Caco-2 (cell line): ENCODE results near the gene AMBRA1. TPM values are rescaled to one million over a fixed set of nuclear protein-coding genes. Genes with fewer than 3 reads are reported as not detected.

ENCODE experiments used
- BruUV-seq: library from RNA; stranded (reverse); fragments of 400-500 nt; replicated peaks from 2 replicates; lab custom pipeline; 2021; lab: Mats Ljungman, UMichigan
- CTCF ChIA-PET: fragments of 300-600 bp; sonication (Branson Sonifier 250); formaldehyde crosslinking; loops from one replicate; lab custom pipeline; 2022; ENCODE audit warnings: antibody characterized with exemption; lab: Charles Lee
- POLR2A ChIA-PET: fragments of 300-600 bp; sonication (Branson Sonifier 250); formaldehyde crosslinking; loops from one replicate; lab custom pipeline; 2022; ENCODE audit warnings: antibody characterized with exemption; lab: Charles Lee
- DNase-seq, 2 experiments: peaks; one replicate each; pipeline versions ENCODE4 v3.0.0 to v3.0.0-alpha.2; 2020 to 2022
- H3K27me3 ChIP-seq: replicated peaks from 2 replicates; pipeline ENCODE4 v1.6.0; 2011; ENCODE audit warnings: low read length; ENCODE audit not compliant: control insufficient read depth, insufficient read depth
- H3K36me3 ChIP-seq: 2 replicates; pipeline ENCODE4 v1.5.1; 2011; ENCODE audit warnings: low read length; ENCODE audit not compliant: control insufficient read depth, insufficient read depth
- H3K4me1 ChIP-seq: fragments of 250-450 bp; sonication (Bioruptor Pico); 2 replicates; pipeline ENCODE4 v1.5.1; 2020; ENCODE audit warnings: mild to moderate bottlenecking
- H3K4me3 ChIP-seq: 2 replicates; pipeline ENCODE4 v1.5.1; 2011; ENCODE audit warnings: low read depth, mild to moderate bottlenecking, control low read depth, low read length
- H3K9me3 ChIP-seq: fragments of 250-450 bp; sonication (Bioruptor Pico); 2 replicates; pipeline ENCODE4 v1.5.1; 2020; ENCODE audit warnings: mild to moderate bottlenecking, moderate library complexity
- H3K27ac Mint-ChIP-seq: one replicate; pipeline ENCODE4 v1.8.0; 2022; ENCODE audit warnings: mixed read lengths; ENCODE audit not compliant: unreplicated experiment
- H3K27me3 Mint-ChIP-seq: one replicate; pipeline ENCODE4 v1.8.0; 2022; ENCODE audit warnings: mixed read lengths; ENCODE audit not compliant: insufficient read depth, unreplicated experiment
- H3K36me3 Mint-ChIP-seq: one replicate; pipeline ENCODE4 v1.8.0; 2022; ENCODE audit warnings: mild to moderate bottlenecking, mixed read lengths; ENCODE audit not compliant: insufficient read depth, unreplicated experiment
- H3K4me1 Mint-ChIP-seq: one replicate; pipeline ENCODE4 v1.8.0; 2022; ENCODE audit warnings: low read depth, mixed read lengths; ENCODE audit not compliant: unreplicated experiment
- H3K4me3 Mint-ChIP-seq: one replicate; pipeline ENCODE4 v1.8.0; 2022; ENCODE audit warnings: mild to moderate bottlenecking, moderate library complexity, mixed read lengths; ENCODE audit not compliant: unreplicated experiment
- H3K9me3 Mint-ChIP-seq: one replicate; pipeline ENCODE4 v1.8.0; 2022; ENCODE audit warnings: mixed read lengths; ENCODE audit not compliant: unreplicated experiment
- intact Hi-C: fragments of 100-400 bp; cut with micrococcal nuclease; formaldehyde crosslinking; loops from one replicate; pipeline ENCODE4 v1.10.0; 2022; ENCODE audit not compliant: unreplicated experiment
- total RNA-seq: library from RNA; stranded (reverse); gene quantifications from 2 replicates; pipeline ENCODE4 v1.2.3, GENCODE V29; 2022
- TF ChIP-seq, protein P1 (sequence below), 2 experiments: fragments of 200-600 bp in 1 of 2; IDR thresholded peaks; 1 replicate in 1 of 2; 2 replicates in 1 of 2; pipeline versions ENCODE4 v1.5.1 to v1.8.0; 2011 to 2022; ENCODE audit warnings: antibody characterized with exemption in 1 of 2, control low read depth in 1 of 2, inconsistent platforms in 1 of 2, low read depth in 1 of 2, low read length in 1 of 2, mild to moderate bottlenecking in 1 of 2, moderate library complexity in 1 of 2; ENCODE audit not compliant: insufficient read depth in 1 of 2, severe bottlenecking in 1 of 2, unreplicated experiment in 1 of 2

The AMBRA1 gene
- total RNA-seq, 1 experiment from 2014 or later, result 48.1 TPM

DNA sequence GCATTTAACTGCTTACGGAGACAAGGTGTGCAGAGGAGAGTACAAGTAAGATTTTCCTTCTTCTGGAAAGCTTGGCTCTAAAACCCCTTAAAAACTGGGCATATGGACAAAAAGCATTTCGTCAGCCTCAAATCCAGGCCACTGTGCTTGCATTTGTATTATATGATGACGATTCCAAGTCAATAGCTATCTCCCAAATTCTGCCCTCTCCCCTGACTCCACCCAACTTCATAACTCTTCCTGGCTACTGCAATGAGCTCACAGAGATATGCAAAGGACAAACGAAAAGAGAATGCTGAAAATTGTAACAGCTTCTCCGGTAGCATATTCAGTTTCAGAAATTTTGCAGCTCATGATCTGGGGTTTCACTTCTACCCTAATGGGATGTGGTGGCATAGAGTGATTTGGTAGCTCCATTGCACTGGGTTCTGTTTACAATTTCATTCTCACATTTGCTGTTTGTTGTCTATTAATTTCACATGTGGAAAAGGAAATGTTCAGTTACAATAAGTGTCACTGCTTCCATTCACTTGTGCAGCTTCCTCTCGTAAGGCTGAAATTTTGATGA lies 156.6 kb downstream of the AMBRA1 start:
- H3K4me3 Mint-ChIP-seq, result no peak overlapping the region
- CTCF ChIA-PET, result no interaction called here
- no peaks in the 10 kb centered on the region for H3K4me1 ChIP-seq
- intact Hi-C loops, result no loop called here
- no peaks in the 10 kb centered on the region for H3K9me3 Mint-ChIP-seq
- H3K27me3 ChIP-seq, result no peaks in the 10 kb centered on the region
- H3K4me1 Mint-ChIP-seq, result no peaks in the 10 kb centered on the region
- no peaks in the 10 kb centered on the region for H3K9me3 ChIP-seq
- no TSS peak for BruUV-seq
- no peak overlapping the region for H3K27ac Mint-ChIP-seq
- H3K4me3 ChIP-seq, result no peak overlapping the region
- DNase-seq, result no peak
- POLR2A ChIA-PET, result no interaction called here
- peaks cover 59% of the 10 kb centered on the region for H3K36me3 Mint-ChIP-seq
- H3K36me3 ChIP-seq, result peaks cover 1% of the 10 kb centered on the region
- TF ChIP-seq, protein P1, sequence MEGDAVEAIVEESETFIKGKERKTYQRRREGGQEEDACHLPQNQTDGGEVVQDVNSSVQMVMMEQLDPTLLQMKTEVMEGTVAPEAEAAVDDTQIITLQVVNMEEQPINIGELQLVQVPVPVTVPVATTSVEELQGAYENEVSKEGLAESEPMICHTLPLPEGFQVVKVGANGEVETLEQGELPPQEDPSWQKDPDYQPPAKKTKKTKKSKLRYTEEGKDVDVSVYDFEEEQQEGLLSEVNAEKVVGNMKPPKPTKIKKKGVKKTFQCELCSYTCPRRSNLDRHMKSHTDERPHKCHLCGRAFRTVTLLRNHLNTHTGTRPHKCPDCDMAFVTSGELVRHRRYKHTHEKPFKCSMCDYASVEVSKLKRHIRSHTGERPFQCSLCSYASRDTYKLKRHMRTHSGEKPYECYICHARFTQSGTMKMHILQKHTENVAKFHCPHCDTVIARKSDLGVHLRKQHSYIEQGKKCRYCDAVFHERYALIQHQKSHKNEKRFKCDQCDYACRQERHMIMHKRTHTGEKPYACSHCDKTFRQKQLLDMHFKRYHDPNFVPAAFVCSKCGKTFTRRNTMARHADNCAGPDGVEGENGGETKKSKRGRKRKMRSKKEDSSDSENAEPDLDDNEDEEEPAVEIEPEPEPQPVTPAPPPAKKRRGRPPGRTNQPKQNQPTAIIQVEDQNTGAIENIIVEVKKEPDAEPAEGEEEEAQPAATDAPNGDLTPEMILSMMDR (IDR thresholded peaks at IDR 0.05; ENCODE audit: insufficient read depth in 1 of 2, low read depth in 1 of 2, low read length in 1 of 2, severe bottlenecking in 1 of 2, unreplicated experiment in 1 of 2), result no peak
- H3K27me3 Mint-ChIP-seq, result no peaks in the 10 kb centered on the region

DNA sequence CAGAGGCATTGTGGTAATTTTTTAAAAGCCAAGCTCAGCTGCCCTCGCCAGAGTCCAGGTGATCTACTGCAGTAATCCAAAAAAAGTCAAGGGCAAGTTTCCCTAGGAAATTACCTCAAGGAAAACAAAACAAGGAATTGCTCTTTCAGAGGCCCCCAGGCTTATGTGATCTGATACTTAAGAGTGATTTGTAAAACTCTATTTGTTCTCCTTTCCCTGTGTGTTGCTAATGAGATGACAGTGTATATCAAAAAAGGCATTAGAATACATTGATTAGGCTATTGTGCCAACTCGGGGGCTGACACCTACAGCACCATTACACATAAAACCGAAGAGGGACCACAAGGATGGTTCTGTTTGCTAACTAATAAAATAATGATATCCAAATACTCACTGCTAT lies 157.7 kb downstream of the AMBRA1 start:
- H3K9me3 ChIP-seq, result no peaks in the 10 kb centered on the region
- DNase-seq, result no peak
- no peaks in the 10 kb centered on the region for H3K27me3 ChIP-seq
- no peak overlapping the region for H3K4me3 Mint-ChIP-seq
- BruUV-seq, result no TSS peak
- no peak overlapping the region for H3K4me3 ChIP-seq
- ChIA-PET POLR2A (no interaction called here), CTCF (no interaction called here)
- H3K36me3 ChIP-seq, result peaks cover 1% of the 10 kb centered on the region
- H3K27me3 Mint-ChIP-seq, result no peaks in the 10 kb centered on the region
- intact Hi-C loops, result no loop called here
- peaks cover 54% of the 10 kb centered on the region for H3K36me3 Mint-ChIP-seq
- TF ChIP-seq, protein P1 (IDR thresholded peaks at IDR 0.05; ENCODE audit: insufficient read depth in 1 of 2, low read depth in 1 of 2, low read length in 1 of 2, severe bottlenecking in 1 of 2, unreplicated experiment in 1 of 2), result no peak
- no peaks in the 10 kb centered on the region for H3K4me1 ChIP-seq
- H3K4me1 Mint-ChIP-seq, result no peaks in the 10 kb centered on the region
- H3K9me3 Mint-ChIP-seq, result no peaks in the 10 kb centered on the region
- no peak overlapping the region for H3K27ac Mint-ChIP-seq

DNA sequence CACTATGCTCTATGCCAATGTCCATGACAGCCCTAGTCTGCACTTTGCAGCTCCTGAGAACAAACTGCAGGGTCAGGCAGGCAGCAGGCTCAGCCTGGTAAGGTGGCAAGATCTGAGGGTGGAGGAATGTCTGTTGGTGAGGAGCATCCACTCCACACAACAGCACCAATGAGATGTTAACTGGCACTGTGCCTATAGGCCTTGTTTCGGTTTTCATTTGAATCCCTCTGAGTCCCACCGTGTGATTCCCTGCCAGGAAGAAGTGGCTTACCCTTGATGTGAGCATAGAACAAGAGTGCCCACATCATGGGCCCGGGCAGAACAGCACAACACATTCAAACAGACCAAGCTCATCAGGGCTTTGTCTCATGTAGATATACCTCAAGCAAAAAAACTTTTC lies 158.1 kb downstream of the AMBRA1 start:
- Mint-ChIP-seq H3K27me3 (no peaks in the 10 kb centered on the region), H3K9me3 (no peaks in the 10 kb centered on the region), H3K4me1 (no peaks in the 10 kb centered on the region), H3K4me3 (no peak overlapping the region), H3K27ac (no peak overlapping the region), H3K36me3 (peaks cover 50% of the 10 kb centered on the region)
- TF ChIP-seq, protein P1 (IDR thresholded peaks at IDR 0.05; ENCODE audit: insufficient read depth in 1 of 2, low read depth in 1 of 2, low read length in 1 of 2, severe bottlenecking in 1 of 2, unreplicated experiment in 1 of 2), result no peak
- Histone ChIP-seq H3K4me3 (no peak overlapping the region), H3K4me1 (no peaks in the 10 kb centered on the region), H3K36me3 (peaks cover 1% of the 10 kb centered on the region), H3K9me3 (no peaks in the 10 kb centered on the region), H3K27me3 (no peaks in the 10 kb centered on the region)
- no peak for DNase-seq
- BruUV-seq, result no TSS peak
- ChIA-PET CTCF (no interaction called here), POLR2A (no interaction called here)
- intact Hi-C loops, result no loop called here
